GM19099 (cell line): ENCODE data around the gene PAK4.

Experiments
- POLR2A ChIP-seq: IDR thresholded peaks from 3 replicates; pipeline ENCODE4 v1.6.1; 2011; ENCODE audit warnings: low read depth; ENCODE audit not compliant: insufficient read length; ENCODE audit errors: extremely low read depth

PAK4 gene

DNA sequence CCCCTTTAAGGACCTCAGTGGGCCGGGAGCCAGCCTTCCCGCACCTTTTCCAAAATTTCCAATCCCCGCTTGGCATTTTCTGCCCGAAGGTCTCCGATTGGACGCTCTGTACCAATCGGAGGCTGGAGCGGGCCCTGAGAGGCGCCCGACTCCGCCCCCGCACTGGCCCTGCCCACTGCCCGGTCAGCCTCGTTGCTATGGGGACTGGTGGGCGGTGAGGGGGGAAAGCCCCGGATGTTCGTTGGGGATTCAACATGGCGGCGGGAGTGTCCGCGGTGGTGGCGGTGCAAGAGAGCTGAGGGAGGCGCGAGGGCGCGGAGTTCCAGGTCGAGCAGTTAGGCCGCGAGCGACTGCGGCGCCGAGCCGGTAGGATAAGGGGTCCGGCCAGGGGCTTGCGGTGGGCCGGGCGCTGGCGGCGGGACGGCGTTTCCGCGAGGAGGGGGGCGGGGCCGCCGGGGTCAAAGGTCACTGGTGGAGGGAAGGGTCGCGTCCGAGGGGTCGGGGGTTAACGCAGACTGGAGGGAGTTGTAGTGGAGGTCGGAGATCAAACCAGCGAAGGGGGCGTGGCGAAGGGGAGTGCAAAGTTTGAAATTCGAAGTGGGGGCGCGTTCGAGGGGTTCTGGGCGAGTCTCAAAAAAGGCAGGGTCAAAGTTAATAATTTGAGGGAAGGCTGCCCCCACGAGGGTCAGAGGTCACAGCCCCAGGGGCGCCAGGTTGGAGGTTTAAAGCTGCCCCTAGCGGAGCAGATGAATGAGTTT lies at the start of gene PAK4:
PAK4 (plus strand) TSS at position 233 of the 758 bp plus-strand sequence. CDS start 43,768 bp downstream, outside the sequence.
- TF ChIP-seq POLR2A: peak; percentile 76

DNA sequence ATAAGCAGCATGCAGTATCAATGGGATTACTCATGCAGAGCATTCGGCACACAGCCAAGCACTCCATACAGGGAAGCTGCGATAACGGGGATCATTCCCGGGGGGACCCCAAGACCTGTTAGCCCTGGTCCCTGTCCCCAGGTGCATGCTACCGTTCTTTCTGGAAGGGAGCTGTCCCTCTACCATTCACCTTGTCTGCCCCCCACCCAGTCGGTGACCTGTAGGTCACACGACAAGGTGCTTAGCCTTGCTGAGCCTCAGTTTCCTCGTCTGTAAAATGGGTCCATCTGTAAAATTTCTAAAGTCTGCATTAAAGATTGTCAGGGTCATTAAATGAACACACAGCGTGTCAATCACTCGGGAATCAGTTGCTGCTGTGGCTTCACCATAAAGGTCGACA lies 48.3 kb upstream of the PAK4 start:
- TF ChIP-seq POLR2A: no peak

DNA sequence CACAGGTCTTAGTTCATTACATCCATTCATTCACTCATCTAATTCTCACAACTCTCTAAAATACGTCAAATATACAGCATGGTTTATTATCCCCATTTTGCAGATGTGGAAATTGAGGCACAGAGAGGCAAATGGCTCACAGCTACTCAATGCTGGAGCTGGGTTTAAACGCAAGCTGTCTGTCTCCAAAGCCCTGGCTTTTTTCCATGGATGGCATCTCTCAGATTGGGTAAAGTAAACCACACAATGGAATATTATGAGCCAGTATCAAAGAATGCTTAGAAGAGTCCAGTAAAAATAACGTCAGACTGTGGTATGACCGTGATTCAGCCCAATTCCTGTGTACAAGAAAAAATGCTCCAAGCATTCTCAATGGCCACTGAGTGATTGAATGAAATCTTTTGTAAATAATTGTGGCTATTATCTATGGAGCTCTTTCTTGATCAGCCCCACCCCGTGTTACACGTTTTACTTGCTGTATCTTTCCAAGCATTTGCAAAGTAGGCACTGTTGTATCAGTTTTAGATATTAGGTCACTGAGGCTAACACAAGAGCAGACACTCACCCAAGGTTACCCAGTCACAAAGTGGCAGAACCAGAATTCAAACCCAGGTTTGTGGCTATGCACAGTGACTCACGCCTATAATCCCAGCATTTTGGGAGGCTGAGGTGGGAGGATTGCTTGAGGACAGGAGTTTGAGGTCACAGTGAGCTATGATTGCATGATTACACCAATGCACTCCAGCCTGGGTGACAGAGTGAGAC lies 47.0 kb upstream of the PAK4 start:
- no peak for TF ChIP-seq POLR2A

- TF ChIP-seq POLR2A: no peak
Measured at GRCh38 chr19:39080431-39080830, 45.2 kb upstream of the PAK4 start.

GRCh38 chr19:39082167-39082566 lies 43.4 kb upstream of the PAK4 start:
- TF ChIP-seq POLR2A: no peak

- no peak for TF ChIP-seq POLR2A
Measured at GRCh38 chr19:39082745-39083598, 42.6 kb upstream of the PAK4 start.

DNA sequence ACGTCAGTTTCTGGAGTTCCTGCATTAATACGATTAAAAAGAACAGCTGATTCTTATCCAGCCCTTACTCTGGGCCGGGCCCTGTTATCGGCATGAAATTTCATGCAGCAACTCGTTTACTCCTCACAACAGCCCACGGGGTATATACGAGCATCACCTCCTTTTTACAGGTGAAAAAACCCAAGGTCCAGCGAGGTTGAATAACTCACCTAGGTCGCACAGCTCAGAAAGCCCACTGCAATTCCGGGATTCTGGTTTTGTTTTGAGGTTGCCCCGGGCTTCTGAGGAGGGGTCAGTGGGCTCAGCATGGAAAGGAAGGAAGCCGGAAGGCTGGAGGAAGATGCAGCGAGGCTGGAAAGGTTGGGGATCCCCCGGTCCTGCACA lies 42.0 kb upstream of the PAK4 start:
- no peak for TF ChIP-seq POLR2A

- no peak for TF ChIP-seq POLR2A
Measured at GRCh38 chr19:39083983-39084731, 41.4 kb upstream of the PAK4 start, which contains the start of gene ACP7. ACP7 (plus strand) TSS chr19:39084368; CDS start chr19:39085270, 902 bp downstream.

DNA sequence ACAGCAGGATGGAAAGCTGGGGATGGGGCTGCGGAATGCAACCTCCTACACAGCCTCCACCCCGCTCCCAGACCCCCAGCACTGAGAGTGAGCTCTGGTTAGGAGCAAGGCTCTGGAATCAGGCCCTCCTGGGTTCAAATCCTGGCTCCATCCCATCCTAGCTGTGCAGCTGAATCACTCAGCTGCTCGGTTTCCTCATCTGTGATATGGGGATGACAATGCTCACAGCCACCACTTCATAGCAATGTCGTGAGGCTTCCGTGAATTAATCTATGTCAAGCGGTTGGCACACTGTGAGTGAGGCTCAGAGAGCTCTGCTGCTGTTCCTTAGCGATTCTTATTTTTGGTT lies 40.9 kb upstream of the PAK4 start:
- TF ChIP-seq POLR2A: no peak

DNA sequence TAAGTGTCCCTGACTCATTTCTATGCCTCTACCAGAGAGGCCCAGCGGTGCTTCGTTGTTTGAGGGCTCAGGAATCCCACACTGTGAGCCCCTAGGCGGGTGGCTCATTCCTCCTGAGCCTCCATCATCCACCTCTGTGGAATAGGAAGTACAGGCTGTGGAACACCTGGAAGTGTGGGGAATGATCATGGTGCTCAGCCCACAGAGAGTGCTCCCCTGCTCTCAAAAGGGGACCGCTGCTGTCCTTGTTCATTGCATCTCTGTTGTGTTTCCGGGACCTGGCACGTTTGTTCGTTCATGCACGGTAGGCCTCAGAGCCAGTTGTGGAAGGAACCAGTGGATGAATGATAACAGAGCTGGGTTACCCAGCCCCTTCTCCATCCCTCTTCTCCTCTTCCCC lies 40.2 kb upstream of the PAK4 start:
- TF ChIP-seq POLR2A: no peak

GRCh38 chr19:39086386-39086785 lies 39.2 kb upstream of the PAK4 start:
- no peak for TF ChIP-seq POLR2A

GRCh38 chr19:39087907-39088686 lies 37.5 kb upstream of the PAK4 start:
- no peak for TF ChIP-seq POLR2A

GRCh38 chr19:39090881-39091280 lies 34.7 kb upstream of the PAK4 start:
- no peak for TF ChIP-seq POLR2A

- no peak for TF ChIP-seq POLR2A
Measured at GRCh38 chr19:39097299-39097698, 28.3 kb upstream of the PAK4 start.
